Right atrium auricular region (tissue), 2 donors: ENCODE measurements around the gene SLX4. TPM values are rescaled to one million over a fixed set of nuclear protein-coding genes. Genes with fewer than 3 reads are reported as not detected.

Source experiments
- DNase-seq: peaks from one replicate; pipeline ENCODE4 v3.0.0-alpha.2; 2019; ENCODE audit warnings: low spot score
- H3K27ac ChIP-seq, 2 donors: fragments of 200-600 bp; sonication (generic); 1 replicate in 1 of 2; 2 replicates in 1 of 2; pipeline ENCODE4 v1.5.1; 2016 to 2019
- H3K27me3 ChIP-seq, 2 donors: fragments of 200-600 bp; sonication (generic); one replicate each; pipeline versions ENCODE4 v1.5.1 to v1.6.0; 2017 to 2019
- H3K36me3 ChIP-seq: fragments of 200-600 bp; sonication (generic); one replicate; pipeline ENCODE4 v1.5.1; 2016
- H3K4me1 ChIP-seq, 2 donors: fragments of 200-600 bp; sonication (generic); one replicate each; pipeline versions ENCODE4 v1.5.1 to v1.6.0; 2017 to 2019
- H3K4me3 ChIP-seq, 2 donors: fragments of 200-600 bp; sonication (generic); 1 replicate in 1 of 2; 2 replicates in 1 of 2; pipeline ENCODE4 v1.5.1; 2017 to 2019; ENCODE audit warnings: mild to moderate bottlenecking in 1 of 2, moderate library complexity in 1 of 2
- H3K9me3 ChIP-seq, 2 donors: fragments of 200-600 bp; sonication (generic); one replicate each; pipeline ENCODE4 v1.5.1; 2019
- CTCF ChIP-seq, 2 donors: fragments of 200-600 bp; sonication (generic); IDR thresholded peaks; one replicate each; pipeline ENCODE4 v1.5.1; 2019; ENCODE audit warnings: antibody characterized with exemption in 2 of 2
- total RNA-seq, 2 donors: library from RNA; depleted of rRNA; stranded (reverse); fragments of >200 nt; gene quantifications; one replicate each; pipeline ENCODE4 v1.1.0, GENCODE V29; 2016

SLX4 gene
- total RNA-seq, 2 donors from 2014 or later: 1.9 to 2.4 TPM

GRCh38 chr16:3606441-3606840, 5.0 kb downstream of the SLX4 start:
- no peak for DNase-seq
- H3K27ac ChIP-seq: no peak overlapping the region

GRCh38 chr16:3602320-3602653, 9.1 kb downstream of the SLX4 start:
- no peak overlapping the region for H3K4me3 ChIP-seq
- H3K36me3 ChIP-seq: peaks cover 8% of the 10 kb centered on the region
- H3K27ac ChIP-seq: no peak overlapping the region
- H3K4me1 ChIP-seq: no peaks in the 10 kb centered on the region
- H3K9me3 ChIP-seq: no peaks in the 10 kb centered on the region
- DNase-seq: no peak
- TF ChIP-seq CTCF (IDR thresholded peaks at IDR 0.05): no peak
- H3K27me3 ChIP-seq: no peaks in the 10 kb centered on the region

More at GRCh38 chr16:3606441-3606840, 5.0 kb downstream of the SLX4 start:
- no peak for TF ChIP-seq CTCF (IDR thresholded peaks at IDR 0.05)
- Histone ChIP-seq H3K27me3 (no peaks in the 10 kb centered on the region), H3K36me3 (no peaks in the 10 kb centered on the region), H3K4me1 (peaks cover 0 to 11% of the 10 kb centered on the region in 2 donors), H3K9me3 (no peaks in the 10 kb centered on the region), H3K4me3 (no peak overlapping the region)

GRCh38 chr16:3601614-3602319, 9.6 kb downstream of the SLX4 start:
- no peaks in the 10 kb centered on the region for H3K27me3 ChIP-seq
- no peak overlapping the region for H3K4me3 ChIP-seq
- TF ChIP-seq CTCF (IDR thresholded peaks at IDR 0.05): no peak
- H3K9me3 ChIP-seq: no peaks in the 10 kb centered on the region
- no peak for DNase-seq
- H3K27ac ChIP-seq: no peak overlapping the region
- no peaks in the 10 kb centered on the region for H3K4me1 ChIP-seq
- peaks cover 8% of the 10 kb centered on the region for H3K36me3 ChIP-seq

GRCh38 chr16:3599922-3600321, 11.5 kb downstream of the SLX4 start:
- Histone ChIP-seq H3K9me3 (no peaks in the 10 kb centered on the region), H3K27me3 (no peaks in the 10 kb centered on the region), H3K27ac (no peak overlapping the region), H3K36me3 (peaks cover 8% of the 10 kb centered on the region), H3K4me3 (no peak overlapping the region), H3K4me1 (no peaks in the 10 kb centered on the region)
- DNase-seq: no peak
- no peak for TF ChIP-seq CTCF (IDR thresholded peaks at IDR 0.05)

- Histone ChIP-seq H3K27ac (no peak overlapping the region), H3K36me3 (peaks cover 8% of the 10 kb centered on the region), H3K27me3 (no peaks in the 10 kb centered on the region), H3K4me1 (no peaks in the 10 kb centered on the region), H3K4me3 (no peak overlapping the region), H3K9me3 (no peaks in the 10 kb centered on the region)
- TF ChIP-seq CTCF (IDR thresholded peaks at IDR 0.05): no peak
- no peak for DNase-seq
Measured at GRCh38 chr16:3599121-3599520, 12.3 kb downstream of the SLX4 start.

- Histone ChIP-seq H3K27me3 (no peaks in the 10 kb centered on the region), H3K36me3 (peaks cover 8% of the 10 kb centered on the region), H3K9me3 (no peaks in the 10 kb centered on the region), H3K27ac (no peak overlapping the region), H3K4me3 (no peak overlapping the region), H3K4me1 (no peaks in the 10 kb centered on the region)
- no peak for DNase-seq
- no peak for TF ChIP-seq CTCF (IDR thresholded peaks at IDR 0.05)
Measured at GRCh38 chr16:3598236-3598635, 13.2 kb downstream of the SLX4 start.
